ENCODE measurements around the gene FGGY. TPM values are rescaled to one million over a fixed set of nuclear protein-coding genes. Genes with fewer than 3 reads are reported as not detected.

FGGY gene
- total RNA-seq, 1 experiment from 2014 or later: 12.0 TPM

- H3K36me3 Mint-ChIP-seq: peaks cover 4% of the 10 kb centered on the region; the same call in 1 of the 2 replicates
- H3K27ac Mint-ChIP-seq: no peak overlapping the region
- no peak for DNase-seq (ENCODE audit: low spot score)
- TF ChIP-seq TP53 (CRISPR knock-in tag; IDR thresholded peaks at IDR 0.05) (no peak), TEAD4 (CRISPR knock-in tag; IDR thresholded peaks at IDR 0.05) (no peak), ERG (CRISPR knock-in tag; IDR thresholded peaks at IDR 0.05) (no peak), ZNF219 (CRISPR knock-in tag; IDR thresholded peaks at IDR 0.05; ENCODE audit: borderline replicate concordance) (no peak), ZNF396 (CRISPR knock-in tag; IDR thresholded peaks at IDR 0.05; ENCODE audit: borderline replicate concordance) (no peak), ZNF317 (CRISPR knock-in tag; IDR thresholded peaks at IDR 0.05; ENCODE audit: borderline replicate concordance, low read depth) (no peak), PRRX2 (CRISPR knock-in tag; IDR thresholded peaks at IDR 0.05) (no peak), NR1H2 (CRISPR knock-in tag; IDR thresholded peaks at IDR 0.05) (no peak), ZNF416 (CRISPR knock-in tag; IDR thresholded peaks at IDR 0.05) (no peak), PREB (CRISPR knock-in tag; IDR thresholded peaks at IDR 0.05; ENCODE audit: borderline replicate concordance) (no peak), NR2C2 (CRISPR knock-in tag; IDR thresholded peaks at IDR 0.05) (no peak)
- TF ChIP-seq, protein P1, sequence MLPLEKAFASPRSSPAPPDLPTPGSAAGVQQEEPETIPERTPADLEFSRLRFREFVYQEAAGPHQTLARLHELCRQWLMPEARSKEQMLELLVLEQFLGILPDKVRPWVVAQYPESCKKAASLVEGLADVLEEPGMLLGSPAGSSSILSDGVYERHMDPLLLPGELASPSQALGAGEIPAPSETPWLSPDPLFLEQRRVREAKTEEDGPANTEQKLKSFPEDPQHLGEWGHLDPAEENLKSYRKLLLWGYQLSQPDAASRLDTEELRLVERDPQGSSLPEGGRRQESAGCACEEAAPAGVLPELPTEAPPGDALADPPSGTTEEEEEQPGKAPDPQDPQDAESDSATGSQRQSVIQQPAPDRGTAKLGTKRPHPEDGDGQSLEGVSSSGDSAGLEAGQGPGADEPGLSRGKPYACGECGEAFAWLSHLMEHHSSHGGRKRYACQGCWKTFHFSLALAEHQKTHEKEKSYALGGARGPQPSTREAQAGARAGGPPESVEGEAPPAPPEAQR (CRISPR knock-in tag; IDR thresholded peaks at IDR 0.05): no peak
- TF ChIP-seq, protein P2, sequence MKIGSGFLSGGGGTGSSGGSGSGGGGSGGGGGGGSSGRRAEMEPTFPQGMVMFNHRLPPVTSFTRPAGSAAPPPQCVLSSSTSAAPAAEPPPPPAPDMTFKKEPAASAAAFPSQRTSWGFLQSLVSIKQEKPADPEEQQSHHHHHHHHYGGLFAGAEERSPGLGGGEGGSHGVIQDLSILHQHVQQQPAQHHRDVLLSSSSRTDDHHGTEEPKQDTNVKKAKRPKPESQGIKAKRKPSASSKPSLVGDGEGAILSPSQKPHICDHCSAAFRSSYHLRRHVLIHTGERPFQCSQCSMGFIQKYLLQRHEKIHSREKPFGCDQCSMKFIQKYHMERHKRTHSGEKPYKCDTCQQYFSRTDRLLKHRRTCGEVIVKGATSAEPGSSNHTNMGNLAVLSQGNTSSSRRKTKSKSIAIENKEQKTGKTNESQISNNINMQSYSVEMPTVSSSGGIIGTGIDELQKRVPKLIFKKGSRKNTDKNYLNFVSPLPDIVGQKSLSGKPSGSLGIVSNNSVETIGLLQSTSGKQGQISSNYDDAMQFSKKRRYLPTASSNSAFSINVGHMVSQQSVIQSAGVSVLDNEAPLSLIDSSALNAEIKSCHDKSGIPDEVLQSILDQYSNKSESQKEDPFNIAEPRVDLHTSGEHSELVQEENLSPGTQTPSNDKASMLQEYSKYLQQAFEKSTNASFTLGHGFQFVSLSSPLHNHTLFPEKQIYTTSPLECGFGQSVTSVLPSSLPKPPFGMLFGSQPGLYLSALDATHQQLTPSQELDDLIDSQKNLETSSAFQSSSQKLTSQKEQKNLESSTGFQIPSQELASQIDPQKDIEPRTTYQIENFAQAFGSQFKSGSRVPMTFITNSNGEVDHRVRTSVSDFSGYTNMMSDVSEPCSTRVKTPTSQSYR (CRISPR knock-in tag; IDR thresholded peaks at IDR 0.05): no peak
- TF ChIP-seq, protein P3, sequence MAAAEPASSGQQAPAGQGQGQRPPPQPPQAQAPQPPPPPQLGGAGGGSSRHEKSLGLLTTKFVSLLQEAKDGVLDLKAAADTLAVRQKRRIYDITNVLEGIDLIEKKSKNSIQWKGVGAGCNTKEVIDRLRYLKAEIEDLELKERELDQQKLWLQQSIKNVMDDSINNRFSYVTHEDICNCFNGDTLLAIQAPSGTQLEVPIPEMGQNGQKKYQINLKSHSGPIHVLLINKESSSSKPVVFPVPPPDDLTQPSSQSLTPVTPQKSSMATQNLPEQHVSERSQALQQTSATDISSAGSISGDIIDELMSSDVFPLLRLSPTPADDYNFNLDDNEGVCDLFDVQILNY (CRISPR knock-in tag; IDR thresholded peaks at IDR 0.05): no peak
- ChIA-PET CTCF (no interaction called here), POLR2A (no interaction called here)
- no peak for ATAC-seq
- H3K27me3 Mint-ChIP-seq (ENCODE audit: low read depth): no peaks in the 10 kb centered on the region
- H3K9me3 Mint-ChIP-seq: peaks cover 5% of the 10 kb centered on the region
- H3K4me3 Mint-ChIP-seq: no peak overlapping the region
- H3K4me1 Mint-ChIP-seq: peaks cover 65% of the 10 kb centered on the region
Measured at GRCh38 chr1:59667020-59667419, 370.1 kb downstream of the FGGY start.

DNA sequence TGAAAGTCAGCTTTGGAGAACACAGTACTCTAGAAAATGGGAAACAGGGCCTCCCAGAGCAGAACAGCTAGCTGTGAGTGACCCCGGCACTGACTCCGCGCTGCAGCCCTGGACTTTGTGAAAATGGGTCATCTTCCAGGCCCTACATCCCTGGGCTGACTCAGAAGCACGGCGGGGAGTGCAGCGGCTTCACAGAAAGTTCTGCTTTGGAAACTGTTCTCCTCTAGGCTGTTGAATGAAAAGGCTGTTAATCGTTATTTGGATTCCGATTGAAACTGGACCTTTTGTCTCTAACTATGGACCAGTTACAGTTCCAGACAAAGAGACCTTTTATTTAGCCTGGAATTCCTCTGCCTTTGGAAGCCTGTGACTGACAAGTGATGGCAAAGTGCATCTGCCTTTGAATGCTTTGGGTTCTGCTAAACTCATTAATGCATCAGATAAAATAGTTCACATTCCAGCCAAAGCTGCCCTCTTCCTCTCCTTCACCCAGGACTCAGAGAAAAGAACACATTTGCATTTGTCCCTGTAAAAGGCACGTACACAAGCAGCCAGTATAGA, 372.9 kb downstream of the FGGY start:
- Mint-ChIP-seq H3K27ac (peak overlapping the region; percentile 91), H3K36me3 (peaks cover 4% of the 10 kb centered on the region; the same call in 1 of the 2 replicates), H3K4me3 (peak overlapping the region; percentile 20), H3K9me3 (peaks cover 5% of the 10 kb centered on the region), H3K27me3 (ENCODE audit: low read depth) (no peaks in the 10 kb centered on the region), H3K4me1 (peaks cover 70% of the 10 kb centered on the region)
- ATAC-seq (peak; percentile 77), DNase-seq (ENCODE audit: low spot score) (peak; percentile 41)
- ChIA-PET CTCF (no interaction called here), POLR2A (no interaction called here)
- TF ChIP-seq GRHL2 (CRISPR knock-in tag; IDR thresholded peaks at IDR 0.05; ENCODE audit: insufficient replicate concordance, severe bottlenecking) (no peak), PRRX2 (CRISPR knock-in tag; IDR thresholded peaks at IDR 0.05) (no peak), CBFB (CRISPR knock-in tag; IDR thresholded peaks at IDR 0.05; ENCODE audit: low read depth) (no peak), TEAD1 (CRISPR knock-in tag; IDR thresholded peaks at IDR 0.05) (peak; percentile 57; the same call in 1 of the 2 replicates), ZNF671 (CRISPR knock-in tag; IDR thresholded peaks at IDR 0.05) (no peak), TEAD4 (CRISPR knock-in tag; IDR thresholded peaks at IDR 0.05) (peak; percentile 83; the same call in 1 of the 2 replicates), HMGA2 (CRISPR knock-in tag; IDR thresholded peaks at IDR 0.05) (peak; percentile 27; the same call in 1 of the 2 replicates), KAT7 (CRISPR knock-in tag; IDR thresholded peaks at IDR 0.05; ENCODE audit: borderline replicate concordance) (no peak), NFATC4 (CRISPR knock-in tag; IDR thresholded peaks at IDR 0.05) (no peak), FOXJ3 (CRISPR knock-in tag; IDR thresholded peaks at IDR 0.05; ENCODE audit: borderline replicate concordance) (no peak), NR3C1 (CRISPR knock-in tag; conservative IDR thresholded peaks at IDR 0.05; ENCODE audit: low read depth) (no peak), TCF7 (CRISPR knock-in tag; IDR thresholded peaks at IDR 0.05; ENCODE audit: low read depth) (no peak), RELA (CRISPR knock-in tag; IDR thresholded peaks at IDR 0.05; ENCODE audit: borderline replicate concordance) (no peak)
- TF ChIP-seq, protein P4, sequence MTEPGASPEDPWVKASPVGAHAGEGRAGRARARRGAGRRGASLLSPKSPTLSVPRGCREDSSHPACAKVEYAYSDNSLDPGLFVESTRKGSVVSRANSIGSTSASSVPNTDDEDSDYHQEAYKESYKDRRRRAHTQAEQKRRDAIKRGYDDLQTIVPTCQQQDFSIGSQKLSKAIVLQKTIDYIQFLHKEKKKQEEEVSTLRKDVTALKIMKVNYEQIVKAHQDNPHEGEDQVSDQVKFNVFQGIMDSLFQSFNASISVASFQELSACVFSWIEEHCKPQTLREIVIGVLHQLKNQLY (CRISPR knock-in tag; IDR thresholded peaks at IDR 0.05): no peak

Measured in WTC11 (cell line).